OCI-LY1 (cell line): ENCODE data around the gene ARHGEF4.

ENCODE experiments used
- H2AFZ ChIP-seq: fragments of 200-600 bp; sonication (generic), shearing (Covaris generic); 2 replicates; pipeline ENCODE4 v1.6.0; 2014; ENCODE audit warnings: antibody characterized with exemption, mild to moderate bottlenecking, low read length
- H3F3A ChIP-seq: fragments of 200-600 bp; sonication (generic), shearing (Covaris generic); 2 replicates; pipeline ENCODE4 v1.6.0; 2014; ENCODE audit warnings: mild to moderate bottlenecking, antibody characterized with exemption, low read length, moderate library complexity; ENCODE audit not compliant: insufficient read depth
- H3K27ac ChIP-seq: fragments of 200-600 bp; sonication (generic); 2 replicates; pipeline ENCODE4 v1.5.1; 2014; ENCODE audit warnings: low read length, mixed run types, mild to moderate bottlenecking, low read depth; ENCODE audit not compliant: poor library complexity, severe bottlenecking
- H3K27me3 ChIP-seq: fragments of 200-600 bp; sonication (generic); 2 replicates; pipeline ENCODE4 v1.6.0; 2014; ENCODE audit warnings: antibody characterized with exemption, mild to moderate bottlenecking, low read length, moderate library complexity; ENCODE audit not compliant: insufficient read depth
- H3K36me3 ChIP-seq: fragments of 200-600 bp; sonication (generic); 2 replicates; pipeline ENCODE4 v1.6.1; 2014; ENCODE audit warnings: mild to moderate bottlenecking, antibody characterized with exemption, low read length, moderate library complexity, mixed read lengths; ENCODE audit not compliant: insufficient read depth
- H3K4me1 ChIP-seq: fragments of 200-600 bp; sonication (generic); 2 replicates; pipeline ENCODE4 v1.5.1; 2014; ENCODE audit warnings: mild to moderate bottlenecking, low read length, moderate library complexity; ENCODE audit not compliant: insufficient read depth, severe bottlenecking
- H3K4me2 ChIP-seq: fragments of 200-600 bp; sonication (generic), shearing (Covaris generic); 2 replicates; pipeline ENCODE4 v1.6.1; 2014; ENCODE audit warnings: low read length
- H3K4me3 ChIP-seq: fragments of 200-600 bp; sonication (generic); 2 replicates; pipeline ENCODE4 v1.5.1; 2014; ENCODE audit warnings: low read length, low read depth, mild to moderate bottlenecking, mixed read lengths; ENCODE audit not compliant: poor library complexity, severe bottlenecking
- H3K79me2 ChIP-seq: fragments of 200-600 bp; shearing (Covaris generic); 2 replicates; pipeline ENCODE4 v1.6.1; 2016; ENCODE audit warnings: mixed run types, low read length, mixed read lengths; ENCODE audit not compliant: insufficient read depth
- H3K9ac ChIP-seq: fragments of 200-600 bp; sonication (generic), shearing (Covaris generic); 2 replicates; pipeline ENCODE4 v1.6.1; 2014; ENCODE audit warnings: mild to moderate bottlenecking, low read length, mixed read lengths
- H3K9me2 ChIP-seq: fragments of 200-600 bp; sonication (generic), shearing (Covaris generic); 2 replicates; pipeline ENCODE4 v1.6.1; 2014; ENCODE audit warnings: low read depth, mild to moderate bottlenecking, low read length, mixed read lengths
- H3K9me3 ChIP-seq: fragments of 200-600 bp; shearing (Covaris generic); 2 replicates; pipeline ENCODE4 v1.6.1; 2014; ENCODE audit warnings: low read length, mixed read lengths
- H4K20me1 ChIP-seq: fragments of 200-600 bp; sonication (generic), shearing (Covaris generic); 2 replicates; pipeline ENCODE4 v1.6.0; 2016; ENCODE audit warnings: mild to moderate bottlenecking, low read length; ENCODE audit not compliant: insufficient read depth
- CTCF ChIP-seq: fragments of 200-600 bp; sonication (generic), shearing (Covaris generic); IDR thresholded peaks from 2 replicates; pipeline ENCODE4 v1.5.1; 2017; ENCODE audit warnings: mild to moderate bottlenecking, antibody characterized with exemption, low read length, moderate library complexity, mixed read lengths
- EZH2 ChIP-seq: fragments of 200-600 bp; sonication (generic), shearing (Covaris generic); IDR thresholded peaks from 2 replicates; pipeline ENCODE4 v1.8.0; 2017; ENCODE audit warnings: borderline replicate concordance, mixed run types, mild to moderate bottlenecking, antibody characterized with exemption, low read length, moderate library complexity, mixed read lengths

Gene ARHGEF4

GRCh38 chr2:130890941-130891669 is 54.4 kb downstream of the ARHGEF4 start:
- TF ChIP-seq EZH2 (no peak), CTCF (no peak)
- Histone ChIP-seq H3K9ac (no peak overlapping the region), H3K79me2 (no peaks in the 10 kb centered on the region), H3K27ac (no peak overlapping the region), H3F3A (no peaks in the 10 kb centered on the region), H2AFZ (no peak overlapping the region), H3K4me3 (no peak overlapping the region), H3K9me3 (no peaks in the 10 kb centered on the region), H3K9me2 (no peaks in the 10 kb centered on the region), H4K20me1 (no peaks in the 10 kb centered on the region), H3K4me2 (no peak overlapping the region), H3K4me1 (peaks cover 9% of the 10 kb centered on the region), H3K27me3 (peaks cover 9% of the 10 kb centered on the region; the same call in 1 of the 2 replicates), H3K36me3 (no peaks in the 10 kb centered on the region)

DNA sequence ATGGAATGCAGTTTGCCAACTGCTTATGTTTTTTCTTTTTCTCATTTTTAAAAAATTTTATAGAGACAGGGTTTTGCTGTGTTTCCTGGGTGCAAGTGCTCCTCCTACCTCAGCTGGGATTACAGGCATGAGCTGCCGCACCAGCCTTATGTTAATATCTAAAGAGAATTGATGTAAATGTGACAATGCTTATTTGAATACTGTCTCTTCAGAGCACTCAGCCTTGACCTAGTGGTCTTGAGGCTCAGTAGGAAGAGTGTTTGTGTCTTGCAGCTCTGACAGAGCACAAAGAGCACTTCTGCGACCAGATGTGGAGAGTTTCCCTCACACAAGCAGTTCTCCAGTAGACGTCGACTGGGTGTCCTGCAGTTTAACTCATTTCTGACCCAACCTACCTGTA is 55.3 kb downstream of the ARHGEF4 start:
- Histone ChIP-seq H3K9me3 (no peaks in the 10 kb centered on the region), H3K36me3 (no peaks in the 10 kb centered on the region), H3K4me3 (no peak overlapping the region), H3K27me3 (peaks cover 9% of the 10 kb centered on the region; the same call in 1 of the 2 replicates), H3K4me2 (no peak overlapping the region; the same call in 1 of the 2 replicates), H3F3A (no peaks in the 10 kb centered on the region), H3K79me2 (no peaks in the 10 kb centered on the region), H2AFZ (no peak overlapping the region), H3K9ac (no peak overlapping the region), H4K20me1 (no peaks in the 10 kb centered on the region), H3K4me1 (peaks cover 9% of the 10 kb centered on the region), H3K27ac (peak overlapping the region; percentile 34), H3K9me2 (no peaks in the 10 kb centered on the region)
- TF ChIP-seq CTCF = no peak
- TF ChIP-seq EZH2 = no peak

DNA sequence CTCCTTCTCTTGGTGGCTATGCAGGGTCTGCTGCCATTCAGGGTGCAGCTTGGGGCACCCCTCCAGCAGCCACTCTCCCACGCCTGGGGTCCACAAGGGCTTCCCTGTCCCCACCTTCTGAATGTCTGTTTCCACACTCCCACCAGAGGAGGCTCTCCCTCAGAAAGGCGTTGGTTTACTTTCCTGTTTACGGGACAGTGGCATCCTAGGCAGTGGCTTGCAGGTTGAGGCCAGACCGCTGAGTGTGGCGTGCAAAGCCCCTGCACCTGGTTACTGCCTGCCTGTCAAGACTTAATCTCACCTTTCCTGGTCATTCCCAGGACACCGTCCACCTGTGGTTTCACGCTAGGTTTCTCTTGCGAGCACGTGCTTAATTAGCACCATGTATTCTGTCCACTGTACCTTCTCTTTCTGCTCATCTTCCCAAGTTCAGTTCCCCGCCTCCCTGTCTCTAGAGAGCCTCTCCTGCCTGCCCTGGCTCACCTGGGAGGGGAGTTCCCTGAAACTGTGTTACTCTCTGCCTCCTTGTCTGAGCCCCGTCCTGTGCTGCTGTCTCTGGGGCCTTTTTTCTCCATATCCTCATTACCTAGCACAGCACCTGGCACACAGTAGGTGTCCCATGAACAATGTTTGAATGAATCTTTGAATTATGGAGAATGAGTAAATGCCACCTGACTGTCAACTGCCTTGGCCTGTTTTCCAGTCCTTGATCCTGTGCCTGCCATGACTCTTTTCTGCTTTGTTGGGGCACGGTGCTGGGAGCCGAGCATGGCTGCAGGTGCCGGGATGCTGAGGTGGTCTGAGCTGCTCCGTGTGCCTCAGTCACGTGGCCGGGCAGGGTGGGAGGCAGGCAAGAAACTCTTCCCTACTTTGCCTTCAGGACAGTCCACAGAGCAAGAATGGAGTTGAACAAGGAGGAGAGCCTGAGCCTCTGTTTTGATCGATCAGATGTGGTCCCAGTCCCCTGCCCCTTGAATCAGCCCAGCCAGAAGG is 56.4 kb downstream of the ARHGEF4 start:
- Histone ChIP-seq H3K9me2 (no peaks in the 10 kb centered on the region), H3K79me2 (no peaks in the 10 kb centered on the region), H3K9ac (no peak overlapping the region), H4K20me1 (no peaks in the 10 kb centered on the region), H3K4me2 (no peak overlapping the region), H3K9me3 (no peaks in the 10 kb centered on the region), H3K36me3 (no peaks in the 10 kb centered on the region), H2AFZ (no peak overlapping the region), H3K4me1 (peaks cover 9% of the 10 kb centered on the region), H3K27me3 (peaks cover 9% of the 10 kb centered on the region; the same call in 1 of the 2 replicates), H3F3A (no peaks in the 10 kb centered on the region), H3K4me3 (no peak overlapping the region), H3K27ac (no peak overlapping the region)
- TF ChIP-seq EZH2 (no peak), CTCF (no peak)
